GM18517 (cell line): ENCODE data around the gene COL13A1.

Source experiments
- ATAC-seq: cut with Tn5 transposase; IDR thresholded peaks from one replicate; pipeline ENCODE4 v1.9.1; 2021; ENCODE audit warnings: mild to moderate bottlenecking, moderate library complexity; ENCODE audit not compliant: unreplicated experiment

COL13A1 gene

GRCh38 chr10:69865450-69865849, 63.7 kb downstream of the COL13A1 start:
- ATAC-seq: no peak

GRCh38 chr10:69866246-69866687, 64.6 kb downstream of the COL13A1 start:
- ATAC-seq: no peak

GRCh38 chr10:69866688-69867461, 65.2 kb downstream of the COL13A1 start:
- ATAC-seq: no peak

- ATAC-seq: no peak
These were observed 66.2 kb downstream of the COL13A1 start for GRCh38 chr10:69867699-69868558.

GRCh38 chr10:69868821-69869220, 67.1 kb downstream of the COL13A1 start:
- no peak for ATAC-seq

GRCh38 chr10:69869291-69869961, 67.7 kb downstream of the COL13A1 start:
- no peak for ATAC-seq

- no peak for ATAC-seq
These were observed 68.9 kb downstream of the COL13A1 start for GRCh38 chr10:69870591-69870990.

- ATAC-seq: no peak
These were observed 69.4 kb downstream of the COL13A1 start for GRCh38 chr10:69871074-69871473.

- no peak for ATAC-seq
These were observed 70.6 kb downstream of the COL13A1 start for GRCh38 chr10:69872323-69872722.

GRCh38 chr10:69873135-69873639, 71.5 kb downstream of the COL13A1 start:
- ATAC-seq: no peak

GRCh38 chr10:69874449-69874848, 72.7 kb downstream of the COL13A1 start:
- ATAC-seq: no peak

- no peak for ATAC-seq
These were observed 74.2 kb downstream of the COL13A1 start for GRCh38 chr10:69875856-69876255.

GRCh38 chr10:69876286-69876685, 74.6 kb downstream of the COL13A1 start:
- no peak for ATAC-seq

- ATAC-seq: no peak
These were observed 75.2 kb downstream of the COL13A1 start for GRCh38 chr10:69876931-69877330.

- ATAC-seq: no peak
These were observed 76.3 kb downstream of the COL13A1 start for GRCh38 chr10:69878038-69878437.

GRCh38 chr10:69878951-69879350, 77.2 kb downstream of the COL13A1 start:
- ATAC-seq: no peak

- ATAC-seq: no peak
These were observed 78.0 kb downstream of the COL13A1 start for GRCh38 chr10:69879634-69880257.

GRCh38 chr10:69880301-69881081, 78.8 kb downstream of the COL13A1 start:
- ATAC-seq: no peak

- no peak for ATAC-seq
These were observed 79.5 kb downstream of the COL13A1 start for GRCh38 chr10:69881202-69881601.
